ENCODE data around the gene NTN4.

NTN4 gene

DNA sequence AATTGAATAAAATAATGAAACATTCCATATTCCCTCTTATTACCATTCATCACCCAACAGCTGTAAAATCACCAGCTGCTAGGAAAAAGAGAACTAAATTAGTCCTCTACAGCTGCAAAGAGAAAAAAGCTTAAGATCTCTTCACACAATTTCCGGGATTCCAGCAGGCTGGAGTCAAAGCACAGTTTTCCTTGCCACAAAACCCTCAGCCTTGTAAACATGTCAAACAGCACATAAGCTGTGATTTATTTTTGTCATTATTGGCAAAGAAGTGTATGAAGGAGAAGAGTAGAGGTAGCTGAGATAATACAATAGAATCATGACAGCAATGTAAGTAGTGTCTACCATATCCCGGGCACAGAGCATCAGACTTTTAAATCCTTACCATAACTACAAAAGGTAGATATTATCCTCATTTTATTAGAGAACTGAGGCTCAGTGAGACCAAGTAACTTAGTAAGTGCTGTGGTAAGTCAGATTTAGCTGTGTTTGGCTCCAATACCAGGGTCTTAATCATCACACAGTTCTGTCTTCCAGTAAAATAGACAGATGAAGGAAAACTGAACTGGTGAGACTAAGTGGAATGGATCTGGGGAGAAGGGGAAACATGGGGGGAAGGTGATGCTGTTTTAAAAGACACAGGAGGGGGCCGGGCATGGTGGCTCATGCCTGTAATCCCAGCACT is 57.3 kb downstream of the NTN4 start:
- peak; percentile 14 for DNase-seq (ENCODE audit: low read depth)
- TF ChIP-seq CTCF (IDR thresholded peaks at IDR 0.05; ENCODE audit: low read length, missing control alignments) = no peak

GRCh38 chr12:95731519-95731958 is 59.0 kb downstream of the NTN4 start:
- no peak for TF ChIP-seq CTCF (IDR thresholded peaks at IDR 0.05; ENCODE audit: low read length, missing control alignments)
- no peak for DNase-seq (ENCODE audit: low read depth)
- no peak overlapping the region for H3K4me3 ChIP-seq (replicated peaks; ENCODE audit: low read depth, low read length)

More for the DNA sequence above, 57.3 kb downstream of the NTN4 start:
- H3K4me3 ChIP-seq (replicated peaks; ENCODE audit: low read depth, low read length) = no peak overlapping the region

GRCh38 chr12:95730457-95730856 is 60.1 kb downstream of the NTN4 start:
- no peak overlapping the region for H3K4me3 ChIP-seq (replicated peaks; ENCODE audit: low read depth, low read length)
- no peak for DNase-seq (ENCODE audit: low read depth)
- no peak for TF ChIP-seq CTCF (IDR thresholded peaks at IDR 0.05; ENCODE audit: low read length, missing control alignments)

DNA sequence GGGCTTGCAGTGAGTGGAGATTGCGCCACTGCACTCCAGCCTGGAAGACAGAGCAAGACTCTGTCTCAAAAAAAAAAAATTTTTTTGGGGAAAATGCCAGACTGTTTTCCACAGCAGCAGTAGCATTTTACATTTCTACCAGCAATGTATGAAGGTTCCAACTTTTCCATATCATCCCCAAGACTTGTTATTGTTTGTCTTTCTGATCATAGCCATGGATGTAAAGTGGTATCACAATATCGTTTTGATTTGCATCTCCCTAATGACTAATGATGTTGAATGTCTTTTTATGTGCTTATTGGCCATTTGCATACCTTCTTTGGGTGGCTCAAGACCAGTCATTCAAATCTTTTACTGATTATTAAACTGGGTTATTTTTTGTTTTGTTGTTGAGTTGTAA is 63.7 kb downstream of the NTN4 start:
- DNase-seq (ENCODE audit: low read depth) = no peak
- TF ChIP-seq CTCF (IDR thresholded peaks at IDR 0.05; ENCODE audit: low read length, missing control alignments) = no peak
- no peak overlapping the region for H3K4me3 ChIP-seq (replicated peaks; ENCODE audit: low read depth, low read length)

- TF ChIP-seq CTCF (IDR thresholded peaks at IDR 0.05; ENCODE audit: low read length, missing control alignments) = no peak
- H3K4me3 ChIP-seq (replicated peaks; ENCODE audit: low read depth, low read length) = no peak overlapping the region
- no peak for DNase-seq (ENCODE audit: low read depth)
Measured at GRCh38 chr12:95724767-95725166, 65.8 kb downstream of the NTN4 start.

DNA sequence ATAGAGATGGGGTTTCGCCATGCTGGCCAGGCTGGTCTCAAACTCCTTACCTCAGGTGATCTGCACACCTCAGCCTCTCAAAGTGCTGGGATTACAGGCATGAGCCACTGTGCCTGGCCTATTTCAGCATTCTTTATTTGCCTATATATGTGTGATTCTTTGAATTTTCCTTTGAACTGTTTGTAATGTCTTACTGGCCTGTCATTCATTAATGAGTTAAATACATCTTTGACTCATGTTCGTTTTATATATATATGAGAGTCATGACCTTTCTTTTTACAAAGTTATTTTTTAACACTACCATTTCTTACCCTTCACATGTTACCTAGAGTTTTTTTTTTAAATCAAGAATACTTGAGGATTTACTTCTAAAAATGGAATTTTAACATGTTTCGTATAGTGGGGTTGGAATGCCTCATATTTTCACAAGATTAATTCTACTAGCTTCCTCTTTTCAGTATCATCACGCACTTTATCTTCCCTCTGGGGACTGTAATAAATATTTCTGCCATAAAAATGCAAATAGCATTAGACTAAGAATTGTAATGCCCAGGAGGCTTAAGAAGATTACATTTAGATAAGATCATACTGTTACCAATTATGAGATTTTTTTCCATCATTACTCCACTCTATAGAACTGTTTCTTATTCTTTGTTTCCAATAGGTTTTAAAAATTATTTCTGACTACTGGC is 66.7 kb downstream of the NTN4 start:
- no peak for DNase-seq (ENCODE audit: low read depth)
- no peak overlapping the region for H3K4me3 ChIP-seq (replicated peaks; ENCODE audit: low read depth, low read length)
- TF ChIP-seq CTCF (IDR thresholded peaks at IDR 0.05; ENCODE audit: low read length, missing control alignments) = no peak

Data from fibroblast of pulmonary artery (primary cell).